ENCODE data around the gene ANKRD33B. TPM values are rescaled to one million over a fixed set of nuclear protein-coding genes. Genes with fewer than 3 reads are reported as not detected.
A peak's percentile ranks its signal among the peaks of the same experiment; 100 is the strongest.
"Not testable (repeated sequence)": the region's sequence is repeated elsewhere in the genome, so short reads cannot be mapped to it uniquely, and the experiment has no call there.

Gene ANKRD33B
- total RNA-seq, 1 donor from 2014 or later: 3.3 TPM

GRCh38 chr5:10556893-10557746, 6.8 kb upstream of the ANKRD33B start:
- no peak for DNase-seq (ENCODE audit: low spot score)

GRCh38 chr5:10559151-10559550, 4.7 kb upstream of the ANKRD33B start:
- DNase-seq (ENCODE audit: low spot score): no peak

- DNase-seq (ENCODE audit: low spot score): no peak
Measured at GRCh38 chr5:10559871-10560270, 4.0 kb upstream of the ANKRD33B start.

- DNase-seq (ENCODE audit: low spot score): no peak
Measured at GRCh38 chr5:10562201-10563109, 1.4 kb upstream of the ANKRD33B start.

GRCh38 chr5:10563110-10563944, 543 bp upstream of the ANKRD33B start:
- no peak for DNase-seq (ENCODE audit: low spot score)

- peak; percentile 52 for DNase-seq (ENCODE audit: low spot score)
Measured at GRCh38 chr5:10564838-10565784, 1.2 kb downstream of the ANKRD33B start.

- no peak for DNase-seq (ENCODE audit: low spot score)
Measured at GRCh38 chr5:10565785-10566542, 2.1 kb downstream of the ANKRD33B start.

GRCh38 chr5:10566543-10567068, 2.7 kb downstream of the ANKRD33B start:
- peak; percentile 27 for DNase-seq (ENCODE audit: low spot score)

GRCh38 chr5:10567121-10567591, 3.3 kb downstream of the ANKRD33B start:
- peak; percentile 32 for DNase-seq (ENCODE audit: low spot score)

- DNase-seq (ENCODE audit: low spot score): no peak
Measured at GRCh38 chr5:10567781-10568321, 4.0 kb downstream of the ANKRD33B start.

- DNase-seq (ENCODE audit: low spot score): not testable (repeated sequence)
Measured at GRCh38 chr5:10570540-10570939, 6.7 kb downstream of the ANKRD33B start.

GRCh38 chr5:10572451-10572850, 8.6 kb downstream of the ANKRD33B start:
- no peak for DNase-seq (ENCODE audit: low spot score)

- DNase-seq (ENCODE audit: low spot score): no peak
Measured at GRCh38 chr5:10573487-10574145, 9.7 kb downstream of the ANKRD33B start.

GRCh38 chr5:10574879-10575278, 11.0 kb downstream of the ANKRD33B start:
- not testable (repeated sequence) for DNase-seq (ENCODE audit: low spot score)

GRCh38 chr5:10576121-10576789, 12.4 kb downstream of the ANKRD33B start:
- DNase-seq (ENCODE audit: low spot score): no peak

- DNase-seq (ENCODE audit: low spot score): no peak
Measured at GRCh38 chr5:10576790-10577189, 12.9 kb downstream of the ANKRD33B start.

- DNase-seq (ENCODE audit: low spot score): no peak
Measured at GRCh38 chr5:10577371-10578292, 13.8 kb downstream of the ANKRD33B start.
